Measurements from ENCODE around the gene XKR7. TPM values are rescaled to one million over a fixed set of nuclear protein-coding genes. Genes with fewer than 3 reads are reported as not detected.

Gene XKR7
- total RNA-seq, 1 donor from 2014 or later = 0.08 TPM

GRCh38 chr20:32012159-32012688 lies 44.3 kb downstream of the XKR7 start:
- Histone ChIP-seq H3K27me3 (ENCODE audit: control insufficient read depth, insufficient read depth, low read length) (peaks cover 7% of the 10 kb centered on the region), H3K36me3 (ENCODE audit: control insufficient read depth, insufficient read depth, low read length) (no peaks in the 10 kb centered on the region), H3K4me3 (ENCODE audit: low read depth, low read length) (no peak overlapping the region)
- no peak for DNase-seq (ENCODE audit: low read depth)
- TF ChIP-seq CTCF (IDR thresholded peaks at IDR 0.05; ENCODE audit: insufficient read depth, low read length, poor library complexity, severe bottlenecking) = no peak

GRCh38 chr20:32013326-32013725 lies 45.4 kb downstream of the XKR7 start:
- H3K27me3 ChIP-seq (ENCODE audit: control insufficient read depth, insufficient read depth, low read length) = peaks cover 17% of the 10 kb centered on the region
- no peak overlapping the region for H3K4me3 ChIP-seq (ENCODE audit: low read depth, low read length)
- no peak for DNase-seq (ENCODE audit: low read depth)
- no peak for TF ChIP-seq CTCF (IDR thresholded peaks at IDR 0.05; ENCODE audit: insufficient read depth, low read length, poor library complexity, severe bottlenecking)
- H3K36me3 ChIP-seq (ENCODE audit: control insufficient read depth, insufficient read depth, low read length) = no peaks in the 10 kb centered on the region

GRCh38 chr20:32017711-32018251 lies 49.8 kb downstream of the XKR7 start:
- TF ChIP-seq CTCF (IDR thresholded peaks at IDR 0.05; ENCODE audit: insufficient read depth, low read length, poor library complexity, severe bottlenecking) = peak; percentile 30
- no peaks in the 10 kb centered on the region for H3K36me3 ChIP-seq (ENCODE audit: control insufficient read depth, insufficient read depth, low read length)
- H3K4me3 ChIP-seq (ENCODE audit: low read depth, low read length) = no peak overlapping the region
- no peak for DNase-seq (ENCODE audit: low read depth)
- peaks cover 43% of the 10 kb centered on the region for H3K27me3 ChIP-seq (ENCODE audit: control insufficient read depth, insufficient read depth, low read length)

- Histone ChIP-seq H3K4me3 (ENCODE audit: low read depth, low read length) (peak overlapping the region; percentile 32), H3K27me3 (ENCODE audit: control insufficient read depth, insufficient read depth, low read length) (peaks cover 43% of the 10 kb centered on the region), H3K36me3 (ENCODE audit: control insufficient read depth, insufficient read depth, low read length) (no peaks in the 10 kb centered on the region)
- TF ChIP-seq CTCF (IDR thresholded peaks at IDR 0.05; ENCODE audit: insufficient read depth, low read length, poor library complexity, severe bottlenecking) = no peak
- no peak for DNase-seq (ENCODE audit: low read depth)
Observed at GRCh38 chr20:32018269-32019155, 50.6 kb downstream of the XKR7 start.

GRCh38 chr20:32019156-32019510 lies 51.2 kb downstream of the XKR7 start:
- Histone ChIP-seq H3K4me3 (ENCODE audit: low read depth, low read length) (no peak overlapping the region), H3K27me3 (ENCODE audit: control insufficient read depth, insufficient read depth, low read length) (peaks cover 43% of the 10 kb centered on the region), H3K36me3 (ENCODE audit: control insufficient read depth, insufficient read depth, low read length) (no peaks in the 10 kb centered on the region)
- TF ChIP-seq CTCF (IDR thresholded peaks at IDR 0.05; ENCODE audit: insufficient read depth, low read length, poor library complexity, severe bottlenecking) = no peak
- DNase-seq (ENCODE audit: low read depth) = no peak

Data from kidney epithelial cell (primary cell).